Activated CD4-positive, alpha-beta memory T cell treated with anti-CD3 and anti-CD28 coated beads, Interleukin-2, amount 10 ng/mL, durations not matched to agents 7 days and 5 days (primary cell): ENCODE data around the gene ADAD2. TPM values are rescaled to one million over a fixed set of nuclear protein-coding genes. Genes with fewer than 3 reads are reported as not detected.

ENCODE experiments used
- CTCF ChIA-PET: fragments of 350-600 bp; sonication (Branson Sonifier 250); formaldehyde crosslinking; loops from one replicate; lab custom pipeline; 2021; ENCODE audit warnings: antibody characterized with exemption, inconsistent platforms; lab: Charles Lee
- POLR2A ChIA-PET: fragments of 350-600 bp; sonication (Branson Sonifier 250); formaldehyde crosslinking; loops from one replicate; lab custom pipeline; 2021; ENCODE audit warnings: antibody characterized with exemption; lab: Charles Lee
- DNase-seq: peaks from one replicate; pipeline ENCODE4 v3.0.0-alpha.2; 2020
- H3K27ac Mint-ChIP-seq: one replicate; pipeline ENCODE4 v1.8.0; 2021; ENCODE audit warnings: mild to moderate bottlenecking, mixed read lengths
- H3K27me3 Mint-ChIP-seq: one replicate; pipeline ENCODE4 v1.8.0; 2021; ENCODE audit warnings: mixed read lengths
- H3K36me3 Mint-ChIP-seq: one replicate; pipeline ENCODE4 v1.8.0; 2021; ENCODE audit warnings: low read depth, mixed read lengths
- H3K4me1 Mint-ChIP-seq: one replicate; pipeline ENCODE4 v1.8.0; 2021; ENCODE audit warnings: mixed read lengths
- H3K4me3 Mint-ChIP-seq: one replicate; pipeline ENCODE4 v1.8.0; 2021; ENCODE audit warnings: mild to moderate bottlenecking, mixed read lengths
- H3K9me3 Mint-ChIP-seq: one replicate; pipeline ENCODE4 v1.8.0; 2021; ENCODE audit warnings: mixed read lengths
- total RNA-seq, 2 experiments: library from RNA; stranded (reverse); gene quantifications; one replicate each; pipeline ENCODE4 v1.2.3, GENCODE V29; 2021

Gene ADAD2
- total RNA-seq, 2 experiments from 2014 or later = not detected

DNA sequence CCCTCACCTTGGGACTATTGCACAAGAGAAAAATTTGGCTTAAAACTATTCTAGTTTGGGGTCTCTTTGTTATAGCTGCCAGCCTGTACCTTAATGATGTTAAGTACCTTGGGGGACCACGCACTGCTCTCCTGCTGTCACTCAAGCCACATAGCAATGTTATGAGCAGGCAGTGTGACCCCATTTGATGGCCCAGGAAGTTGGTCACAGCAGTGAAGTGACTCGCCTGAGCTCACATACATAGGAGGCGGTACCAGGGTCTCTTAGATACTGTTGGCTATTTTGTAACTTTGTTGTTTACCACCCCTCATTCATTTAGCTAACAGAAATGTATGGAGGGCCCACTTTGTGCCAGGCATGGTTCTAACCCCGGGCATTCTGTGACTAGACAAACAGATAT, 32.5 kb downstream of the ADAD2 start:
- Mint-ChIP-seq H3K9me3 (no peaks in the 10 kb centered on the region), H3K36me3 (no peaks in the 10 kb centered on the region), H3K27me3 (peaks cover 11% of the 10 kb centered on the region), H3K4me1 (no peaks in the 10 kb centered on the region), H3K4me3 (no peak overlapping the region), H3K27ac (no peak overlapping the region)
- CTCF ChIA-PET = no interaction called here
- DNase-seq = no peak
- POLR2A ChIA-PET = no interaction called here

DNA sequence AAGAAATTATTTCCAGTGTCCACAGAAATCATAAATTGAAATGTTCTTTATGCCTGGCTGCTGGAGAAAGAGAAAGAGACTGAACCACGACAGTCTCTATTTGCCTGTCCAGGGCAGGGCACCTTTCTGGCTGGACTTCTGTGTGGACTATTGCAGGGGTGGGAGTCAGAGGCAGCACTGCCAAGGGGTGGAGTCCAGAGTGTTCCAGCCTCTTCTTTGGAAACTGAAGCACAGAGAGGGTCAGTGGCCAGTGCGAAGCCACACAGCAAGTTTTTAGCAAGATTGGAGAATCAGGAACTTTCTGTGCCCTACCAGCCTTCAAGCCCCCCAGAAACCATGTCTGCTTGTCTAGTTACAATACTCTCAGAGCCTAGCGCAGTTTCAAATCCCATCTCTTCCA, 33.6 kb downstream of the ADAD2 start:
- Mint-ChIP-seq H3K4me3 (no peak overlapping the region), H3K27ac (no peak overlapping the region), H3K9me3 (no peaks in the 10 kb centered on the region), H3K4me1 (no peaks in the 10 kb centered on the region), H3K36me3 (no peaks in the 10 kb centered on the region), H3K27me3 (peaks cover 11% of the 10 kb centered on the region)
- ChIA-PET CTCF (no interaction called here), POLR2A (interaction anchor here (0.6 kb wide), 1 partner anchor 240 kb away, joined by 4 read pairs; no protein-coding TSS in a partner anchor)
- no peak for DNase-seq

GRCh38 chr16:84225126-84225525, 34.2 kb downstream of the ADAD2 start:
- peaks cover 11% of the 10 kb centered on the region for H3K27me3 Mint-ChIP-seq
- ChIA-PET POLR2A (no interaction called here), CTCF (interaction anchor here (1.2 kb wide), 1 partner anchor 52 kb away, joined by 3 read pairs; no protein-coding TSS in a partner anchor)
- no peaks in the 10 kb centered on the region for H3K4me1 Mint-ChIP-seq
- DNase-seq = no peak
- no peaks in the 10 kb centered on the region for H3K36me3 Mint-ChIP-seq
- no peak overlapping the region for H3K27ac Mint-ChIP-seq
- H3K4me3 Mint-ChIP-seq = no peak overlapping the region
- no peaks in the 10 kb centered on the region for H3K9me3 Mint-ChIP-seq

DNA sequence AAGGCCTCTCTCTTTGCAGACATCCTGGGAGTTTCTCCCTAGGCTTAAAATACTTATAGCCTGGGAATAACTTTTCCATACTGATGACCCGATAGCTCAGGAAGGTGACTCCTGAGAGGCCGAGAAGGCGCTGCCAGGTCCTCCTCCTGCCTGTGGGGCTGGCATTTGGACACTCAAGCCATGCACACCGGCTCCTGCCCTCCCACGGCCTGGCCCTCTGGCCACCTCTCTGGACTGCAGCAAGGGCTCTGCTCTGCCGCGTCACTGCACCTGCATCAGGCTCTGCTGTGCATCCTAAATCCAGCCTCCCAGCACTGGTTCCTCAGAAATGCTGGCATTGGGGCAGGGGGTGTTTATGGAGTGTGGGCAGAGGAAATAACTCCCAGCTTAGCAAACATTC, 34.6 kb downstream of the ADAD2 start:
- Mint-ChIP-seq H3K4me1 (no peaks in the 10 kb centered on the region), H3K36me3 (no peaks in the 10 kb centered on the region), H3K27me3 (peaks cover 11% of the 10 kb centered on the region), H3K4me3 (no peak overlapping the region), H3K9me3 (no peaks in the 10 kb centered on the region), H3K27ac (no peak overlapping the region)
- POLR2A ChIA-PET = no interaction called here
- CTCF ChIA-PET = interaction anchor here (1.2 kb wide), 1 partner anchor 51 kb away, joined by 3 read pairs; no protein-coding TSS in a partner anchor
- DNase-seq = no peak

GRCh38 chr16:84226026-84226425, 35.1 kb downstream of the ADAD2 start:
- ChIA-PET POLR2A (no interaction called here), CTCF (interaction anchor here (1.2 kb wide), 1 partner anchor 51 kb away, joined by 3 read pairs; no protein-coding TSS in a partner anchor)
- Mint-ChIP-seq H3K27me3 (peaks cover 11% of the 10 kb centered on the region), H3K27ac (no peak overlapping the region), H3K36me3 (no peaks in the 10 kb centered on the region), H3K9me3 (no peaks in the 10 kb centered on the region), H3K4me1 (no peaks in the 10 kb centered on the region), H3K4me3 (no peak overlapping the region)
- no peak for DNase-seq

DNA sequence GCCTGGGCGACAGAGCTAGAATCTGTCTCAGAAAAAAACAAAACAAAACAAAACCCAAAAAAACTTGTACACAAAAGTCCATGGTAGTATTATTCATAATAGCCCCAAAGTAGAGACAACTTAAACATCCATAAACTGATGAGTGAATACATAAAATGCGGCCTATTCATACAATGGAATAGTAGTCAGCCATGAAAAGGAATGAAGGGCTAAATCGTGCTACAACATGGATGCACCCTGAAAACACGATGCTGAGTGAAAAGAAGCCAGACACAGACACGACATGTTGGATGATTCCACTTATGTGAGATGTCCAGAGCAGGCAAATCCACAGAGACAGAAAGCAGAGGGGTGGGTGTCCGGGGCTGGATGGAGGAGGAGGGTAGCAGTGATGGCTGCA, 36.6 kb downstream of the ADAD2 start:
- no peak for DNase-seq
- Mint-ChIP-seq H3K27me3 (peaks cover 19% of the 10 kb centered on the region), H3K4me3 (no peak overlapping the region), H3K9me3 (no peaks in the 10 kb centered on the region), H3K27ac (no peak overlapping the region), H3K4me1 (no peaks in the 10 kb centered on the region), H3K36me3 (no peaks in the 10 kb centered on the region)
- ChIA-PET CTCF (no interaction called here), POLR2A (no interaction called here)

- Mint-ChIP-seq H3K36me3 (no peaks in the 10 kb centered on the region), H3K4me3 (no peak overlapping the region), H3K4me1 (no peaks in the 10 kb centered on the region), H3K27ac (no peak overlapping the region), H3K9me3 (no peaks in the 10 kb centered on the region), H3K27me3 (peaks cover 21% of the 10 kb centered on the region)
- POLR2A ChIA-PET = no interaction called here
- DNase-seq = no peak
- CTCF ChIA-PET = no interaction called here
These were observed 37.4 kb downstream of the ADAD2 start for GRCh38 chr16:84228256-84228838.

- POLR2A ChIA-PET = no interaction called here
- Mint-ChIP-seq H3K27ac (no peak overlapping the region), H3K27me3 (peaks cover 21% of the 10 kb centered on the region), H3K36me3 (no peaks in the 10 kb centered on the region), H3K4me3 (no peak overlapping the region), H3K4me1 (no peaks in the 10 kb centered on the region), H3K9me3 (no peaks in the 10 kb centered on the region)
- no peak for DNase-seq
- CTCF ChIA-PET = interaction anchor here (0.7 kb wide), 1 partner anchor 721 kb away, joined by 3 read pairs; no protein-coding TSS in a partner anchor
These were observed 38.5 kb downstream of the ADAD2 start for GRCh38 chr16:84229471-84229870.

- Mint-ChIP-seq H3K27me3 (peaks cover 13% of the 10 kb centered on the region), H3K36me3 (no peaks in the 10 kb centered on the region), H3K27ac (no peak overlapping the region), H3K4me3 (no peak overlapping the region), H3K4me1 (no peaks in the 10 kb centered on the region), H3K9me3 (no peaks in the 10 kb centered on the region)
- DNase-seq = no peak
- POLR2A ChIA-PET = no interaction called here
- CTCF ChIA-PET = no interaction called here
These were observed 41.1 kb downstream of the ADAD2 start for GRCh38 chr16:84232060-84232459.

GRCh38 chr16:84232969-84233368, 42.0 kb downstream of the ADAD2 start:
- no peak overlapping the region for H3K27ac Mint-ChIP-seq
- DNase-seq = no peak
- H3K4me1 Mint-ChIP-seq = no peaks in the 10 kb centered on the region
- no peaks in the 10 kb centered on the region for H3K36me3 Mint-ChIP-seq
- ChIA-PET CTCF (no interaction called here), POLR2A (no interaction called here)
- H3K27me3 Mint-ChIP-seq = peaks cover 10% of the 10 kb centered on the region
- H3K4me3 Mint-ChIP-seq = no peak overlapping the region
- no peaks in the 10 kb centered on the region for H3K9me3 Mint-ChIP-seq

GRCh38 chr16:84233748-84234147, 42.8 kb downstream of the ADAD2 start:
- peaks cover 10% of the 10 kb centered on the region for H3K27me3 Mint-ChIP-seq
- DNase-seq = no peak
- no peaks in the 10 kb centered on the region for H3K36me3 Mint-ChIP-seq
- H3K4me1 Mint-ChIP-seq = no peaks in the 10 kb centered on the region
- ChIA-PET CTCF (no interaction called here), POLR2A (no interaction called here)
- no peaks in the 10 kb centered on the region for H3K9me3 Mint-ChIP-seq
- H3K4me3 Mint-ChIP-seq = no peak overlapping the region
- no peak overlapping the region for H3K27ac Mint-ChIP-seq

DNA sequence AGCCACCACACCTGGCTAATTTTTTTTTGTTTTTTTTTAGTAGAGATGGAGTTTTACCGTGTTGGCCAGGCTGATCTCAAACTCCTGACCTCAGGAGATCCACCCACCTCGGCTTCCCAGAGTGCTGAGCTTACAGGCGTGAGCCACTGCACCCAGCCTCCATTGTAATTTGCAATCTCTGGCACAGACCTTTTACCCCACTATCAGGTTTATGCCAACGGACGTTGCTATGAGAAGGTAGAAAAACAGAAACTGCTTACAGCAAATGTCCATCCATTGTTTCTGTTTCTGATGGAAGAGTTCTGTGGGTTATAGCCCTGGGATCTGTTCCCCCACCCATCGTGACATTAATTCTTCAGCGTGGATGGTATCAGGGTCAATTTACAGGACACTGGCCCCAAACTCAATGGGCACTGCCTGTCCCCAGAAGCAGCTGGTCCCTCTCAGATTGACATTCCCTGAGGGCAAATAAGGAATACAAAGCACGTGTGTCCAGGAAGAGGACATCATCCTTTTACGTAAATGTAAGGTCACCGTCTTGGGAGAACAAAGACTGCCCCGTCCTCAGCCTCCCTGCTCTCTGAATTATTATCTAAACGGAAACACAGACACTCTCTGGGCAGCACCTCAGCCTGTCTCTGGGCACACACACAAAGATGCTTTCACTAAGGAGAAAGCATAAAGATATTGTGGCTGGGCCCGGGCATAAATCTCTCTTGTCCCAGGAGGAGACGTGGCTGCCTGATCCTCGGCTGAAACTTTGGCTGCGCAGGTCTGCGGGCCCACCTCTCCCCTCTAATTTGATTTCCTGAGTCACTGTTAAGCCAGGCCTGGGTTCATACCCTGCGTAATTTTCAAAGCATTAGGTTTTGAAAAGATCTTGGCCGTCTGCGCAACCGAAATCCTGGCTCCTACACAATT, 43.6 kb downstream of the ADAD2 start:
- no peaks in the 10 kb centered on the region for H3K9me3 Mint-ChIP-seq
- no peaks in the 10 kb centered on the region for H3K4me1 Mint-ChIP-seq
- CTCF ChIA-PET = interaction anchor here (0.6 kb wide), 1 partner anchor 30 kb away, joined by 3 read pairs; no protein-coding TSS in a partner anchor
- no peak overlapping the region for H3K4me3 Mint-ChIP-seq
- no peaks in the 10 kb centered on the region for H3K36me3 Mint-ChIP-seq
- peaks cover 18% of the 10 kb centered on the region for H3K27me3 Mint-ChIP-seq
- POLR2A ChIA-PET = no interaction called here
- DNase-seq = no peak
- H3K27ac Mint-ChIP-seq = no peak overlapping the region

DNA sequence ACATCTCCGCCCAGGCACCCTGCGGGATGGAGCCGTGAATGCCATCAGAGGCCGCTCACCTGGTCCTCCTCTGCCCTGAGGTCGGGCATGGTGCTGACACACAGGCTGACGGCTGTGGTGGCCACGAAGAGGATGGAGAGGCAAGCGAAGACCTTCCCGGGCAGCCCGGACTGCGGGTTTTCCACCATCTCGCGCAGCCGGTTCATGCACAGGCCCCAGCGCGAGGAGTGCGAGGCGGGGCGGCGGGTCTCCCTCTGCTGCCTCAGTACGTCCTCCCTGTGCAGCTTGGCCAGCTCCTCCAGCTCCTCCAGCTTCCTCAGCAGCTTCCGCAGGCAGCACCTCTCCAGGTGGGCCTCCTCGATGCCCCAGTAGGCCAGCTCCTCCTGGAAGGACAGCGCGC, 45.7 kb downstream of the ADAD2 start:
- peaks cover 27% of the 10 kb centered on the region for H3K27me3 Mint-ChIP-seq
- CTCF ChIA-PET = no interaction called here
- POLR2A ChIA-PET = no interaction called here
- no peaks in the 10 kb centered on the region for H3K36me3 Mint-ChIP-seq
- no peak overlapping the region for H3K27ac Mint-ChIP-seq
- DNase-seq = no peak
- H3K9me3 Mint-ChIP-seq = no peaks in the 10 kb centered on the region
- H3K4me1 Mint-ChIP-seq = no peaks in the 10 kb centered on the region
- no peak overlapping the region for H3K4me3 Mint-ChIP-seq
